ENCODE data around the gene RPS10.

RPS10 gene

GRCh38 chr6:34425498-34426410 lies at the start of gene RPS10:
Gene RPS10, minus strand, starts transcription at chr6:34426069. Its CDS starts 848 bp downstream, at chr6:34425221.
- peak; percentile 95 for DNase-seq

- DNase-seq = no peak
Observed at GRCh38 chr6:34475238-34475682, 49.4 kb upstream of the RPS10 start.

GRCh38 chr6:34474754-34475153 lies 48.9 kb upstream of the RPS10 start:
- DNase-seq = no peak

- DNase-seq = no peak
Observed at GRCh38 chr6:34473967-34474366, 48.1 kb upstream of the RPS10 start.

- no peak for DNase-seq
Observed at GRCh38 chr6:34472425-34472824, 46.6 kb upstream of the RPS10 start.

- DNase-seq = no peak
Observed at GRCh38 chr6:34469499-34469898, 43.6 kb upstream of the RPS10 start.

- DNase-seq = peak; percentile 87
Observed at GRCh38 chr6:34468378-34468892, 42.6 kb upstream of the RPS10 start.

GRCh38 chr6:34466242-34467185 lies 40.6 kb upstream of the RPS10 start:
- DNase-seq = peak; percentile 73

GRCh38 chr6:34465531-34466241 lies 39.8 kb upstream of the RPS10 start, which contains the start of gene PACSIN1:
Gene PACSIN1, plus strand, starts transcription at chr6:34466076. Its CDS starts 60,230 bp downstream, at chr6:34526306.
- peak; percentile 80 for DNase-seq

- no peak for DNase-seq
Observed at GRCh38 chr6:34463849-34464248, 38.0 kb upstream of the RPS10 start.

GRCh38 chr6:34463299-34463698 lies 37.4 kb upstream of the RPS10 start:
- no peak for DNase-seq

GRCh38 chr6:34462551-34462971 lies 36.7 kb upstream of the RPS10 start:
- peak; percentile 53 for DNase-seq

- DNase-seq = no peak
Observed at GRCh38 chr6:34462010-34462409, 36.1 kb upstream of the RPS10 start.

- no peak for DNase-seq
Observed at GRCh38 chr6:34460796-34461507, 35.1 kb upstream of the RPS10 start.

GRCh38 chr6:34459899-34460593 lies 34.2 kb upstream of the RPS10 start:
- peak; percentile 64 for DNase-seq

GRCh38 chr6:34457742-34458735 lies 32.2 kb upstream of the RPS10 start:
- DNase-seq = no peak

GRCh38 chr6:34457382-34457741 lies 31.5 kb upstream of the RPS10 start:
- DNase-seq = peak; percentile 27

GRCh38 chr6:34455831-34456230 lies 30.0 kb upstream of the RPS10 start:
- peak; percentile 40 for DNase-seq

GRCh38 chr6:34451192-34451591 lies 25.3 kb upstream of the RPS10 start:
- no peak for DNase-seq

- DNase-seq = peak; percentile 91
Observed at GRCh38 chr6:34447910-34448309, 22.0 kb upstream of the RPS10 start.
